OCI-LY7 (cell line): ENCODE data around the gene TMEM115. TPM values are rescaled to one million over a fixed set of nuclear protein-coding genes. Genes with fewer than 3 reads are reported as not detected.
A peak's percentile ranks its signal among the peaks of the same experiment; 100 is the strongest.

ENCODE experiments used
- BruUV-seq: library from RNA; stranded (reverse); fragments of 400-500 nt; replicated peaks from 2 replicates; lab custom pipeline; 2021; lab: Mats Ljungman, UMichigan
- CTCF ChIA-PET: fragments of 300-600 bp; sonication (Branson Sonifier 250); formaldehyde crosslinking; loops from one replicate; lab custom pipeline; 2022; ENCODE audit warnings: antibody characterized with exemption; ENCODE audit not compliant: unreplicated experiment; lab: Charles Lee
- POLR2A ChIA-PET: fragments of 300-600 bp; sonication (Branson Sonifier 250); formaldehyde crosslinking; loops from one replicate; lab custom pipeline; 2022; ENCODE audit warnings: antibody characterized with exemption; lab: Charles Lee
- DNase-seq: peaks from one replicate; pipeline ENCODE4 v3.0.0-alpha.2; 2015; ENCODE audit warnings: low spot score
- H2AFZ ChIP-seq: fragments of 200-600 bp; sonication (generic), shearing (Covaris generic); 2 replicates; pipeline ENCODE4 v1.6.1; 2014; ENCODE audit warnings: mild to moderate bottlenecking, antibody characterized with exemption, low read length, moderate library complexity
- H3K27ac ChIP-seq: fragments of 200-600 bp; sonication (generic); 2 replicates; pipeline ENCODE4 v1.5.1; 2014; ENCODE audit warnings: mixed run types, low read depth, mild to moderate bottlenecking, moderate library complexity, low read length, inconsistent platforms; ENCODE audit not compliant: poor library complexity, severe bottlenecking
- H3K36me3 ChIP-seq: fragments of 200-600 bp; sonication (generic); 2 replicates; pipeline ENCODE4 v1.6.1; 2014; ENCODE audit warnings: mild to moderate bottlenecking, antibody characterized with exemption, low read length, moderate library complexity, mixed read lengths; ENCODE audit not compliant: insufficient read depth
- H3K4me1 ChIP-seq: fragments of 200-600 bp; sonication (generic); 2 replicates; pipeline ENCODE4 v1.5.1; 2014; ENCODE audit warnings: mild to moderate bottlenecking, low read length; ENCODE audit not compliant: insufficient read depth, poor library complexity, severe bottlenecking
- H3K4me2 ChIP-seq: fragments of 200-600 bp; sonication (generic); 2 replicates; pipeline ENCODE4 v1.6.1; 2014; ENCODE audit warnings: mild to moderate bottlenecking, low read length
- H3K4me3 ChIP-seq: fragments of 200-600 bp; sonication (generic); 2 replicates; pipeline ENCODE4 v1.5.1; 2014; ENCODE audit warnings: mild to moderate bottlenecking, low read depth, low read length; ENCODE audit not compliant: poor library complexity, severe bottlenecking
- H3K79me2 ChIP-seq: fragments of 200-600 bp; sonication (generic); 2 replicates; pipeline ENCODE4 v1.6.1; 2016; ENCODE audit warnings: low read depth, mild to moderate bottlenecking, low read length, moderate library complexity, mixed read lengths; ENCODE audit not compliant: insufficient read depth
- H3K9me2 ChIP-seq: fragments of 200-600 bp; sonication (generic); 2 replicates; pipeline ENCODE4 v1.6.1; 2016; ENCODE audit warnings: mild to moderate bottlenecking, low read length, mixed read lengths; ENCODE audit not compliant: insufficient read depth
- H3K9me3 ChIP-seq: fragments of 200-600 bp; sonication (generic); 2 replicates; pipeline ENCODE4 v1.6.1; 2014; ENCODE audit warnings: mild to moderate bottlenecking, mixed run types, low read length, mixed read lengths
- H4K20me1 ChIP-seq: fragments of 200-600 bp; sonication (generic); 2 replicates; pipeline ENCODE4 v1.6.1; 2014; ENCODE audit warnings: mild to moderate bottlenecking, antibody characterized with exemption, low read length, moderate library complexity, mixed read lengths; ENCODE audit not compliant: insufficient read depth
- CTCF ChIP-seq: fragments of 200-600 bp; sonication (generic); conservative IDR thresholded peaks from 2 replicates; pipeline ENCODE4 v1.5.1; 2014; ENCODE audit warnings: mild to moderate bottlenecking, antibody characterized with exemption, low read length, moderate library complexity, mixed read lengths
- EZH2phosphoT487 ChIP-seq: fragments of 200-600 bp; sonication (generic); IDR thresholded peaks from 2 replicates; pipeline ENCODE4 v1.6.1; 2018; ENCODE audit warnings: low read depth, borderline replicate concordance, mild to moderate bottlenecking, mixed run types, antibody characterized with exemption, low read length, moderate library complexity, mixed read lengths
- intact Hi-C: fragments of 100-400 bp; cut with micrococcal nuclease; formaldehyde crosslinking; loops from one replicate; pipeline ENCODE4 v1.10.0; 2022; ENCODE audit not compliant: unreplicated experiment
- total RNA-seq, 2 experiments: library from RNA; depleted of rRNA in 1 of 2; stranded (reverse); fragments of >200 nt in 1 of 2; shearing (Covaris generic) in 1 of 2; gene quantifications; 2 replicates each; pipeline ENCODE4 v1.2.3, GENCODE V29; 2014 to 2022

Gene TMEM115
- total RNA-seq, 2 experiments from 2014 or later = 16.2 to 18.9 TPM

- CTCF ChIA-PET = interaction anchor here (0.8 kb wide), 1 partner anchor 23 kb away, joined by 3 read pairs; no protein-coding TSS in a partner anchor
- POLR2A ChIA-PET = interaction anchor here (0.9 to 1.4 kb wide), 2 partner anchors 9 to 11 kb away, joined by 3 to 9 read pairs; partner anchors contain the start of genes CYB561D2 and NPRL2
- H3K4me3 ChIP-seq = peak overlapping the region; percentile 76
- peaks cover 40% of the 10 kb centered on the region for H3K4me1 ChIP-seq
- H3K36me3 ChIP-seq = peaks cover 20% of the 10 kb centered on the region; the same call in 1 of the 2 replicates
- intact Hi-C loops = loop anchor here (1.0 kb wide), 1 partner anchor 8 kb away; no protein-coding TSS in a partner anchor
- TF ChIP-seq CTCF (no peak), EZH2phosphoT487 (no peak)
- no TSS peak for BruUV-seq
- no peaks in the 10 kb centered on the region for H3K9me2 ChIP-seq
- no peak overlapping the region for H3K27ac ChIP-seq
- H3K9me3 ChIP-seq = no peaks in the 10 kb centered on the region
- DNase-seq = no peak
- H4K20me1 ChIP-seq = 0 out of 2 replicates have a peak, but pooled peaks cover 4% of the 10 kb centered on the region
- peaks cover 23% of the 10 kb centered on the region; the same call in 1 of the 2 replicates for H3K79me2 ChIP-seq
- peak overlapping the region; percentile 68 for H3K4me2 ChIP-seq
- peak overlapping the region; percentile 95 for H2AFZ ChIP-seq
Observed at GRCh38 chr3:50359760-50360110, 414 bp upstream of the TMEM115 start.

- Histone ChIP-seq H3K9me2 (no peaks in the 10 kb centered on the region), H3K79me2 (peaks cover 23% of the 10 kb centered on the region; the same call in 1 of the 2 replicates), H3K4me3 (peak overlapping the region; percentile 76), H3K27ac (no peak overlapping the region), H3K36me3 (peaks cover 33% of the 10 kb centered on the region), H3K4me2 (peak overlapping the region; percentile 82), H4K20me1 (0 out of 2 replicates have a peak, but pooled peaks cover 4% of the 10 kb centered on the region), H3K4me1 (peaks cover 40% of the 10 kb centered on the region), H2AFZ (no peak overlapping the region), H3K9me3 (no peaks in the 10 kb centered on the region)
- ChIA-PET CTCF (no interaction called here), POLR2A (interaction anchor here (0.5 kb wide), 1 partner anchor 77 kb away, joined by 8 read pairs; no protein-coding TSS in a partner anchor)
- intact Hi-C loops = no loop called here
- BruUV-seq = no TSS peak
- no peak for DNase-seq
- TF ChIP-seq EZH2phosphoT487 (no peak), CTCF (no peak)
Observed at GRCh38 chr3:50358355-50358910, 888 bp downstream of the TMEM115 start.

DNA sequence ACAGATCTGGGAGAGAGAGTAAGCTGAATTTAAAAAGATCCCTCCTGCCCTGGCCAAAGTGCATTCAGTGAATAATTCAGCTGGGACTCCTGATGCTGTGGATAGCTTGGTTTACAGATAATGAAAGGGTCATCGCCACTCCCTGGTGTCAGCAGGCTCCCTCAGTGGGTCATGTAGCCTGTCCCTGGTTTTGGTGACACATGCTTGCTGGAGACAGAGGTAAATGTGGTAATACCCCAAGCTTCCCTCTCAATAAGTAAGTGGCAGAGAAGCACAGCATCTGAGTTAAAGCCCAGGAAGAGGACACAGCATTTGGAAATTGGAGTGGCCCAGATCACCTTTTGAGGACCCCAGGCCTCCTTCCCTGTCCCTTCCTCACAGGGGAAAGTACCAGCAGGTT is 1.8 kb downstream of the TMEM115 start:
- H3K4me2 ChIP-seq = peak overlapping the region; percentile 82
- peak overlapping the region; percentile 76 for H3K4me3 ChIP-seq
- BruUV-seq = no TSS peak
- no peak for DNase-seq
- ChIA-PET CTCF (no interaction called here), POLR2A (interaction anchor here (0.7 to 1.4 kb wide), 3 partner anchors 20 to 122 kb away, joined by 3 to 6 read pairs (median 4); partner anchors contain the start of gene GNAI2)
- no peaks in the 10 kb centered on the region for H3K9me3 ChIP-seq
- H4K20me1 ChIP-seq = 0 out of 2 replicates have a peak, but pooled peaks cover 4% of the 10 kb centered on the region
- peaks cover 42% of the 10 kb centered on the region for H3K36me3 ChIP-seq
- H2AFZ ChIP-seq = no peak overlapping the region
- TF ChIP-seq CTCF = no peak
- no peak for TF ChIP-seq EZH2phosphoT487
- intact Hi-C loops = no loop called here
- H3K79me2 ChIP-seq = peaks cover 23% of the 10 kb centered on the region; the same call in 1 of the 2 replicates
- H3K9me2 ChIP-seq = no peaks in the 10 kb centered on the region
- H3K4me1 ChIP-seq = peaks cover 40% of the 10 kb centered on the region
- H3K27ac ChIP-seq = no peak overlapping the region
